Transverse colon (tissue), 3 donors: Measurements from ENCODE around the gene FLOT2.
"Not testable (repeated sequence)": the region's sequence is repeated elsewhere in the genome, so short reads cannot be mapped to it uniquely, and the experiment has no call there.

Source experiments
- EP300 ChIP-seq: sonication (generic); formaldehyde crosslinking; IDR thresholded peaks from one replicate; pipeline ENCODE4 v1.6.1; 2017; ENCODE audit warnings: antibody characterized with exemption, low read depth
- TF ChIP-seq, protein P1 (sequence below), 5 experiments: fragments of 200-600 bp in 3 of 5; fragments of 450-650 bp in 2 of 5; sonication (generic) in 3 of 5; IDR thresholded peaks; 1 replicate in 2 of 5; 2 replicates in 3 of 5; pipeline ENCODE4 v1.5.1; 2016 to 2017; ENCODE audit warnings: antibody characterized with exemption in 5 of 5, inconsistent platforms in 3 of 5, mild to moderate bottlenecking in 2 of 5, moderate library complexity in 1 of 5

DNA sequence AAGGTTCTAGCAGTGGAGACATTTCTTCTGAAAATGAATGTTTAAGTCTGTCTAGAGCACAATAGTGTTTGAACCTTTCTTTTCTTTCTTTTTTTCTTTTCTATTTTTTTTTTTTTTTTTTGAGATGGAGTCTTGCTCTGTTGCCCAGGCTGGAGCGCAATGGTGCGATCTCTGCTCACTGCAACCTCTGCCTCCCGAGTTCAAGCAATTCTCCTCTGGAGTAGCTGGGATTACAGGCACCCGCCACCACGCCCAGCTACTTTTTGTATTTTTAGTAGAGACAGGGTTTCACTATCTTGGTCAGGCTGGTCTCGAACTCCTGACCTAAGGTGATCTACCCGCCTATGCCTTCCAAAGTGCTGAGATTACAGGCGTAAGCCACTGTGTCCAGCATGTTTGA lies 37.0 kb upstream of the FLOT2 start:
- TF ChIP-seq, protein P1, sequence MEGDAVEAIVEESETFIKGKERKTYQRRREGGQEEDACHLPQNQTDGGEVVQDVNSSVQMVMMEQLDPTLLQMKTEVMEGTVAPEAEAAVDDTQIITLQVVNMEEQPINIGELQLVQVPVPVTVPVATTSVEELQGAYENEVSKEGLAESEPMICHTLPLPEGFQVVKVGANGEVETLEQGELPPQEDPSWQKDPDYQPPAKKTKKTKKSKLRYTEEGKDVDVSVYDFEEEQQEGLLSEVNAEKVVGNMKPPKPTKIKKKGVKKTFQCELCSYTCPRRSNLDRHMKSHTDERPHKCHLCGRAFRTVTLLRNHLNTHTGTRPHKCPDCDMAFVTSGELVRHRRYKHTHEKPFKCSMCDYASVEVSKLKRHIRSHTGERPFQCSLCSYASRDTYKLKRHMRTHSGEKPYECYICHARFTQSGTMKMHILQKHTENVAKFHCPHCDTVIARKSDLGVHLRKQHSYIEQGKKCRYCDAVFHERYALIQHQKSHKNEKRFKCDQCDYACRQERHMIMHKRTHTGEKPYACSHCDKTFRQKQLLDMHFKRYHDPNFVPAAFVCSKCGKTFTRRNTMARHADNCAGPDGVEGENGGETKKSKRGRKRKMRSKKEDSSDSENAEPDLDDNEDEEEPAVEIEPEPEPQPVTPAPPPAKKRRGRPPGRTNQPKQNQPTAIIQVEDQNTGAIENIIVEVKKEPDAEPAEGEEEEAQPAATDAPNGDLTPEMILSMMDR (IDR thresholded peaks at IDR 0.05): not testable (repeated sequence)
- not testable (repeated sequence) for TF ChIP-seq EP300
